Effector CD8-positive, alpha-beta T cell (primary cell): ENCODE measurements around the gene CRY2.
A peak's percentile ranks its signal among the peaks of the same experiment; 100 is the strongest.
"Not testable (repeated sequence)": the region's sequence is repeated elsewhere in the genome, so short reads cannot be mapped to it uniquely, and the experiment has no call there.

ENCODE experiments used
- DNase-seq: peaks from one replicate; lab custom pipeline; 2025; lab: John Stamatoyannopoulos, UW

Gene CRY2

GRCh38 chr11:45811571-45812290, 35.5 kb upstream of the CRY2 start:
- no peak for DNase-seq

GRCh38 chr11:45812581-45813548, 34.4 kb upstream of the CRY2 start:
- no peak for DNase-seq

- no peak for DNase-seq
Observed at GRCh38 chr11:45815747-45816146, 31.5 kb upstream of the CRY2 start.

DNA sequence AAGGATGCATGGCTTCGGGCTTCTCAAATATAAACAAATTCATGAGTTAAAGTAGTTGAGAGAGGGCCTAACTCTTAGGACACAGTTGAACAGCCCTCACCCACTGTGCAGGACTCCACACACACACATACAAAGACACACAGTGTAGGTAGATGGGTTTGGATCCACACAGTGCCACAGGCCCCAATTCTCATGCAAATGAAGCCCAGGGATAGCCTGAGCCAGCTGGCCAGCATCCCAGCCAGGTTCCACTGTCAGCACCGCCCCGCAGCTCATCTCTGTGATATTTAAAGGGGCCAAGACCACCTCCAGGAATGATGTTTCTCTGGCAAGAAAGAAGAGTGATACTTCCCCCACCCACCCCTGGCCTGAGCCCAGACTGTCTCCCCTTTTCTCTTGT, 30.7 kb upstream of the CRY2 start:
- DNase-seq = no peak

GRCh38 chr11:45817191-45817590, 30.1 kb upstream of the CRY2 start:
- no peak for DNase-seq

- DNase-seq = no peak
Observed at GRCh38 chr11:45818961-45819605, 28.2 kb upstream of the CRY2 start.

DNA sequence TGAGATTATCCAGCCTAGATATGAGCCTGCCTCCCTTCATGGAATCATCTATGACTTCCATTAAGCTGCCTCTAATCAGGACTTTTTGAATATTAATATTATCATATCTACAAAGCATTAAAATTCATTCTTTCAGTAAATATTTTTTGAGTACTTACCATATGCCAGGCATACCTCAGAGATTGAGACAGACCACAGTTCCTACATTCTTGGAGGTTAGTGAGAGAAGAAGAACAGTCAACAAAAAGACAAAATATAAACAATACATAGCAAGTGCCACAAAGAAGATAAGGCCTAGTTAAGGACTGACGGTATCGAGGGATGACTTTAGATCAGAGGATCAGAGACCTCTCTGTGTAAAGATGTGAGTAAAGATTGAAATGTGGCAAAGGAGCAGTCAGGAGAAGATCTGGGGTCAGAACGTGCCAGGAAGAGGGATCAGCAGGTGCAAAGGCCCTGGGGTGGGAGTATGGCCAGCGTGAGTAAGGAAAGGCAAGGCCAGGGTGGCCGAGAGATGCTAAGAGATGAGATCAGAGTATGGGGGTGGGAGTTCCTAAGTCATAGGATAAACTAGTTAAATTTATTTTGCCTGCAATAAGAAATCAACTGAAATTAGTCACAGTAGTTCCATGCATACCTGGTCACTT, 26.9 kb upstream of the CRY2 start:
- DNase-seq = no peak

DNA sequence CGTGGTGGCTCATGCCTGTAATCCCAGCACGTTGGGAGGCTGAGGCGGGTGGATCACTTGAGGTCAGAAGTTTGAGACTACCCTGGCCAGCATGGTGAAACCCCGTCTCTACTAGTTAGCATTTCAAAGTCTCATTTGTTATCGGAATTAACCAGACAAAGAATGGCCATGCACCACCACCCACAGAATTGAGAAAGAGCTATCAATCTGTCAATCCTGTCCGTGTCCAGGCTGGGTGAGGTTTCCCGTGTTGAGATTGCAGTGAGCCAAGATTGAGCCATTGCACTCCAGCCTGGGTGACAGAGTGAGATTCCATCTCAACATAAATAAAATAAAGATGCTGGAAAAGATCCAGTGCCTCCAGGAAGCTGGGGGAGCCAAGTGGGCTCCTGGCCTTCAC, 20.8 kb upstream of the CRY2 start:
- not testable (repeated sequence) for DNase-seq

GRCh38 chr11:45827123-45827522, 20.2 kb upstream of the CRY2 start:
- no peak for DNase-seq

DNA sequence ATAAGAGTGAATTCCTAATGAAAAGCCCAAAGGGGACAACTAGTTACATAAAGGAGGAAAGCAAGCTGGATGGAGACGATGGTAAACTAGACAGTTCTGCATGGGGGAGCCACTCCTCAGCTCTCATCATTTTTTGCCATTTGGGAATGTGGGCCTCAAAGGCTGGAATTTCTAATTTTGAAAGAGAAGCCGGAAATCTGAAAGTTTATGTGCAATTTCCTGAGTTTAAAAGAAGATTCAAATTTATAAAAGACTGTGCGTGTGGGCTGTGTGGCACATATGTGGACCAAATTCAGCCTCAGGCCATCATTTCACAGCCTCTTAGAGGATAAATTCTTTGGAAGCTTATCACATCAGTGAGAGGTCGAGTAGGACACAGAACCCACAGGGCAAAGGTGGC, 18.3 kb upstream of the CRY2 start:
- DNase-seq = no peak

DNA sequence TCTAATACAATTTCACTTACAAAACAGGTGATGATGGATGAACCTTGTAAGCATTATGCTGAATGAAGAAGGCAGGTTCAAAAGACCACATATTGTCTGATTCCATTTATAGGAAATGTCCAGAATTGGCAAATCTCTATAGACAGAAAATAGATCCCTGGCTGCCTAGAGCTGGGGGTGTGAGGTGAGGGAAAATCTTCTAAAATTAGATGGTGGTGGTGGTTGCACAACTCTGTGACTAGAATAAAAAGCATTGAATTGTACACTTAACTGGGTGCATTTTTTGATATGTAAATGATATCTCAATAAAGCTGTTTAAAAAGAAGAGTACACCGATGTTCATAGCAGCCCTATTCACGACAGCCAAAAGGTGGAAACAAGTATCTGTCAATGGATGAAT, 16.7 kb upstream of the CRY2 start:
- no peak for DNase-seq

- DNase-seq = no peak
Observed at GRCh38 chr11:45832811-45833441, 14.3 kb upstream of the CRY2 start.

GRCh38 chr11:45833761-45834160, 13.5 kb upstream of the CRY2 start:
- DNase-seq = no peak

DNA sequence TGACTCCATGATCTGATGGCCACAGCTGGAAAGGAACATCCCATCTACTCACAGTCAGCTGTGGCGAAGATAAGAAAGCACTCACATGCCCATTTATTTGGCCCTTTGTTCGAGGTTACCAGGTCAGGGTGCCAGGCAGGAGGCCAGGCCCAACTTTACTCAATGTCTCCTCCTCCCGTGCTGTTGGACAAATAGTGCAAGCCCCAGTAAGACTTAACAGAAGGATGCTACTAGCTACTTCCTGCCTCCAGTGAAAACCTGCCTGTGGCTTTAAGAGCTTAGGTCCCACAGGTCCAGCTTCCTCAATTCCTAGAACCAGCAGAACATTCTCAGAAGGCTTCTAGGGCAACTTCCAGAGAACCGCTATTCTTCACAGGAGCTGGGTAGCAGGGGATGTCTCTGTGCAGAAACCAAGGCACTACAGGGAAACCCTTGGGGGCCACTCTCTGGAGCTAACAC, 12.9 kb upstream of the CRY2 start:
- DNase-seq = no peak

DNA sequence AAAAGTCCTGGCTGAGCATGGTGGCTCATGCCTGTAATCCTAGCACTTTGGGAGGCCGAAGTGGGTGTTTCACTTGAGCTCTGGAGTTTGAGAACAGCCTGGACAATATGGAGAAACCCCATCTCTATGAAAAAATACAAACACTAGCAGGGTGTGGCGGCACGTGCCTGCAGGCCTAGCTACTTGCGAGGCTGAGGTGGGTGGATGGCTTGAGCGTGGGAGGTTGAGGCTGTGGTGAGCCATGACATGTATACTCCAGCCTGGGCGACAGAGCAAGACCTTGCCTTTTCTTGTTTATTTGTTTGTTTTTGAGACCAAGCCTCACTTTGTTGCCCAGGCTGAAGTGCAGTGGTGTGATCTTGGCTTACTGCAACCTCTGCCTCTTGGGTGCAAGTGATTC, 8.1 kb upstream of the CRY2 start:
- no peak for DNase-seq

GRCh38 chr11:45840251-45840650, 7.0 kb upstream of the CRY2 start:
- not testable (repeated sequence) for DNase-seq

- DNase-seq = peak; percentile 86
Observed at GRCh38 chr11:45843158-45843924, 3.9 kb upstream of the CRY2 start.

- DNase-seq = no peak
Observed at GRCh38 chr11:45844822-45845578, 2.3 kb upstream of the CRY2 start.

DNA sequence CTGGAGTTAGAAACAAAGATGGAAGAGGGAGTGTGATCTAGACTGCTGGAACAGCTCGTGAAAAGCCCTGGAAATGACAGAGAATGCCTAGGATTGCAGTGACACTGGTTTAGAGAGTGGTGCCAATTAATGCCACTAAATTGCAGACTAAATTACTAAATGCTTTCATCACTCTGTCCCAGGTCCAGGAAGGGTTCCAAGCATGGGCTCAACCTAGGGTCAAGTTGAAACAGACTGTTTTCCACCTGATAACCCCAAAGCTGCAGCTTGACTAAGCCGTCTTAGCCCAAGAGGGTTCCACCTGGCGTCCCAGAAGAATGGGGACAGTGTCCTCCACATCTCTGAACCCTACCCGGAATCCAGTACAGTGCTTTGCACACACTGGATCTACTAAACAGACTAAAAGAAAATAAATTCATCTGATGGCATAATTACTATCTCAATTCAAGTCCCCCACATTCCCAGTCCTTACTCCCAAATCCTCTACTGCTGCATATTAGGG, 1.1 kb upstream of the CRY2 start:
- DNase-seq = no peak

- peak; percentile 29 for DNase-seq
Observed at GRCh38 chr11:45847911-45848316, 639 bp downstream of the CRY2 start.
